Astrocyte (in vitro differentiated cells and primary cell): ENCODE results near the gene SMARCC2. TPM values are rescaled to one million over a fixed set of nuclear protein-coding genes. Genes with fewer than 3 reads are reported as not detected.

Experiments used
- DNase-seq: peaks from one replicate; pipeline ENCODE4 v3.0.0-alpha.2; 2010; ENCODE audit warnings: low read depth
- FAIRE-seq: peaks from 2 replicates; lab custom pipeline; 2011; peaks lifted over from hg19 to GRCh38; lab: Jason Lieb, UNC
- H2AFZ ChIP-seq: 2 replicates; pipeline ENCODE4 v1.6.0; 2012; ENCODE audit warnings: low read depth, low read length, inconsistent platforms
- H3K27ac ChIP-seq: 2 replicates; pipeline ENCODE4 v1.5.1; 2011; ENCODE audit warnings: low read depth, low read length, inconsistent platforms
- H3K27me3 ChIP-seq: 2 replicates; pipeline ENCODE4 v1.6.0; 2011; ENCODE audit warnings: low read length, inconsistent platforms; ENCODE audit not compliant: insufficient read depth
- H3K36me3 ChIP-seq: 2 replicates; pipeline ENCODE4 v1.5.1; 2011; ENCODE audit warnings: low read length, inconsistent platforms; ENCODE audit not compliant: insufficient read depth
- H3K4me1 ChIP-seq: 2 replicates; pipeline ENCODE4 v1.5.1; 2011; ENCODE audit warnings: low read length, inconsistent platforms; ENCODE audit not compliant: insufficient read depth
- H3K4me2 ChIP-seq: 2 replicates; pipeline ENCODE4 v1.6.0; 2012; ENCODE audit warnings: low read length, inconsistent platforms
- H3K4me3 ChIP-seq: 2 replicates; pipeline ENCODE4 v1.5.1; 2011; ENCODE audit warnings: low read depth, mild to moderate bottlenecking, low read length, inconsistent platforms; ENCODE audit not compliant: insufficient read depth
- H3K79me2 ChIP-seq: 2 replicates; pipeline ENCODE4 v1.6.0; 2012; ENCODE audit warnings: mild to moderate bottlenecking, low read length, inconsistent platforms; ENCODE audit not compliant: insufficient read depth
- H3K9ac ChIP-seq: 2 replicates; pipeline ENCODE4 v1.6.0; 2012; ENCODE audit warnings: mild to moderate bottlenecking, low read length, inconsistent platforms
- H3K9me3 ChIP-seq: 2 replicates; pipeline ENCODE4 v1.5.1; 2012; ENCODE audit warnings: low read depth, mild to moderate bottlenecking, low read length, inconsistent platforms; ENCODE audit not compliant: insufficient read depth
- H4K20me1 ChIP-seq: 2 replicates; pipeline ENCODE4 v1.6.0; 2012; ENCODE audit warnings: low read length, inconsistent platforms; ENCODE audit not compliant: insufficient read depth
- H3K27ac Mint-ChIP-seq: one replicate; pipeline ENCODE4 v1.8.0; 2021; ENCODE audit warnings: mild to moderate bottlenecking, mixed read lengths; ENCODE audit not compliant: unreplicated experiment
- H3K27me3 Mint-ChIP-seq: one replicate; pipeline ENCODE4 v1.8.0; 2021; ENCODE audit warnings: low read depth, mixed read lengths; ENCODE audit not compliant: unreplicated experiment
- H3K36me3 Mint-ChIP-seq: one replicate; pipeline ENCODE4 v1.8.0; 2021; ENCODE audit warnings: low read depth, mixed read lengths; ENCODE audit not compliant: unreplicated experiment
- H3K4me1 Mint-ChIP-seq: one replicate; pipeline ENCODE4 v1.8.0; 2021; ENCODE audit warnings: low read depth, mixed read lengths; ENCODE audit not compliant: unreplicated experiment
- H3K4me3 Mint-ChIP-seq: one replicate; pipeline ENCODE4 v1.8.0; 2021; ENCODE audit warnings: mild to moderate bottlenecking, moderate library complexity, mixed read lengths; ENCODE audit not compliant: unreplicated experiment
- H3K9me3 Mint-ChIP-seq: one replicate; pipeline ENCODE4 v1.8.0; 2021; ENCODE audit warnings: mild to moderate bottlenecking, mixed read lengths; ENCODE audit not compliant: unreplicated experiment
- EZH2 ChIP-seq: IDR thresholded peaks from 2 replicates; pipeline ENCODE4 v1.6.1; 2012; ENCODE audit warnings: mild to moderate bottlenecking, low read length, inconsistent platforms; ENCODE audit not compliant: insufficient read depth
- total RNA-seq: library from RNA; stranded (reverse); gene quantifications from 2 replicates; pipeline ENCODE4 v1.2.1, GENCODE V29; 2021
- TF ChIP-seq, protein P1 (sequence below): IDR thresholded peaks from 2 replicates; pipeline ENCODE4 v1.5.1; 2011; ENCODE audit warnings: low read depth, mild to moderate bottlenecking, inconsistent platforms, low read length, moderate library complexity; ENCODE audit not compliant: insufficient read depth

SMARCC2 gene
- total RNA-seq, 1 donor from 2014 or later = 57.6 TPM

GRCh38 chr12:56202838-56203237 is 13.6 kb upstream of the SMARCC2 start:
- no peak overlapping the region for H3K27ac ChIP-seq
- H3K36me3 ChIP-seq = peaks cover 34% of the 10 kb centered on the region
- no peak overlapping the region for H3K9ac ChIP-seq
- H3K9me3 ChIP-seq = no peaks in the 10 kb centered on the region
- no peak overlapping the region for H3K4me2 ChIP-seq
- Mint-ChIP-seq H3K27me3 (no peaks in the 10 kb centered on the region), H3K4me3 (no peak overlapping the region), H3K9me3 (no peaks in the 10 kb centered on the region), H3K27ac (no peak overlapping the region), H3K4me1 (peaks cover 19% of the 10 kb centered on the region), H3K36me3 (peaks cover 18% of the 10 kb centered on the region)
- H4K20me1 ChIP-seq = peaks cover 27% of the 10 kb centered on the region
- TF ChIP-seq, protein P1, sequence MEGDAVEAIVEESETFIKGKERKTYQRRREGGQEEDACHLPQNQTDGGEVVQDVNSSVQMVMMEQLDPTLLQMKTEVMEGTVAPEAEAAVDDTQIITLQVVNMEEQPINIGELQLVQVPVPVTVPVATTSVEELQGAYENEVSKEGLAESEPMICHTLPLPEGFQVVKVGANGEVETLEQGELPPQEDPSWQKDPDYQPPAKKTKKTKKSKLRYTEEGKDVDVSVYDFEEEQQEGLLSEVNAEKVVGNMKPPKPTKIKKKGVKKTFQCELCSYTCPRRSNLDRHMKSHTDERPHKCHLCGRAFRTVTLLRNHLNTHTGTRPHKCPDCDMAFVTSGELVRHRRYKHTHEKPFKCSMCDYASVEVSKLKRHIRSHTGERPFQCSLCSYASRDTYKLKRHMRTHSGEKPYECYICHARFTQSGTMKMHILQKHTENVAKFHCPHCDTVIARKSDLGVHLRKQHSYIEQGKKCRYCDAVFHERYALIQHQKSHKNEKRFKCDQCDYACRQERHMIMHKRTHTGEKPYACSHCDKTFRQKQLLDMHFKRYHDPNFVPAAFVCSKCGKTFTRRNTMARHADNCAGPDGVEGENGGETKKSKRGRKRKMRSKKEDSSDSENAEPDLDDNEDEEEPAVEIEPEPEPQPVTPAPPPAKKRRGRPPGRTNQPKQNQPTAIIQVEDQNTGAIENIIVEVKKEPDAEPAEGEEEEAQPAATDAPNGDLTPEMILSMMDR = no peak
- TF ChIP-seq EZH2 = no peak
- H3K4me3 ChIP-seq = no peak overlapping the region
- no peak for DNase-seq
- H2AFZ ChIP-seq = no peak overlapping the region
- H3K79me2 ChIP-seq = no peaks in the 10 kb centered on the region
- peaks cover 8% of the 10 kb centered on the region for H3K4me1 ChIP-seq
- no peaks in the 10 kb centered on the region for H3K27me3 ChIP-seq
- no peak for FAIRE-seq

DNA sequence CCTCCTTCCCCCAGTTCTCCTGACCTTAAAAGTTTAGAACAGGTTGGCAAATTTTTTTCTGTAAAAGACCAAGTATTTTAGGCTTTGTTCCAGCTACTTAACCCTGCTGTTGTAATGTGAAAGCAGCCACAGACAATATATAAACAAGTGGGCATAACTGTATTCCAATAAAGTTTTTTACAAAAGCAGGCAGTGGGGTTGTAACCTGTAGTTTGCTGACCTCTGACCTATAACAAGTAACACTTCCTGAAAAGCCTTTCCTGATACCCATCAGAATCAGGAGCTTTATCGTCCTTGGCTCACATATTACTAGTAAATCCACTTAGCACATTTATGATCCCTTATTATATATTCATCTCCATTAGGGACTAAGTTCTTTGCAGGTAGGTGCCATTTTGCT is 13.1 kb upstream of the SMARCC2 start:
- DNase-seq = no peak
- no peak overlapping the region for H3K4me2 ChIP-seq
- H3K4me3 ChIP-seq = no peak overlapping the region
- Mint-ChIP-seq H3K9me3 (no peaks in the 10 kb centered on the region), H3K27me3 (no peaks in the 10 kb centered on the region), H3K36me3 (peaks cover 16% of the 10 kb centered on the region), H3K4me3 (no peak overlapping the region), H3K27ac (no peak overlapping the region), H3K4me1 (peaks cover 16% of the 10 kb centered on the region)
- no peak for FAIRE-seq
- no peaks in the 10 kb centered on the region for H3K9me3 ChIP-seq
- H3K79me2 ChIP-seq = no peaks in the 10 kb centered on the region
- no peak for TF ChIP-seq EZH2
- TF ChIP-seq, protein P1 = no peak
- no peaks in the 10 kb centered on the region for H3K27me3 ChIP-seq
- H3K36me3 ChIP-seq = peaks cover 30% of the 10 kb centered on the region
- H3K27ac ChIP-seq = no peak overlapping the region
- H4K20me1 ChIP-seq = peaks cover 27% of the 10 kb centered on the region
- peaks cover 7% of the 10 kb centered on the region for H3K4me1 ChIP-seq
- H2AFZ ChIP-seq = no peak overlapping the region
- H3K9ac ChIP-seq = no peak overlapping the region

GRCh38 chr12:56198836-56199235 is 9.6 kb upstream of the SMARCC2 start:
- H3K27me3 ChIP-seq = no peaks in the 10 kb centered on the region
- no peak overlapping the region for H3K9ac ChIP-seq
- no peak overlapping the region for H3K4me3 ChIP-seq
- no peak overlapping the region for H3K27ac ChIP-seq
- Mint-ChIP-seq H3K9me3 (no peaks in the 10 kb centered on the region), H3K27me3 (no peaks in the 10 kb centered on the region), H3K27ac (peak overlapping the region; percentile 36), H3K4me1 (peaks cover 11% of the 10 kb centered on the region), H3K4me3 (no peak overlapping the region), H3K36me3 (no peaks in the 10 kb centered on the region)
- no peak overlapping the region for H3K4me2 ChIP-seq
- H3K9me3 ChIP-seq = no peaks in the 10 kb centered on the region
- H2AFZ ChIP-seq = no peak overlapping the region
- TF ChIP-seq, protein P1 = no peak
- no peak for TF ChIP-seq EZH2
- no peaks in the 10 kb centered on the region for H3K79me2 ChIP-seq
- peaks cover 6% of the 10 kb centered on the region for H3K4me1 ChIP-seq
- peak; percentile 51 for DNase-seq
- H4K20me1 ChIP-seq = no peaks in the 10 kb centered on the region
- H3K36me3 ChIP-seq = no peaks in the 10 kb centered on the region
- FAIRE-seq = no peak
